ENCODE data around the gene ADAT3. TPM values are rescaled to one million over a fixed set of nuclear protein-coding genes. Genes with fewer than 3 reads are reported as not detected.

The ADAT3 gene
- total RNA-seq, 4 donors from 2014 or later = 18.7 to 73.2 (median 30.3) TPM

- H3K27ac ChIP-seq = peak overlapping the region; percentile 88 to 96 (median 94)
Measured at GRCh38 chr19:1864480-1865171, 40.6 kb upstream of the ADAT3 start.

DNA sequence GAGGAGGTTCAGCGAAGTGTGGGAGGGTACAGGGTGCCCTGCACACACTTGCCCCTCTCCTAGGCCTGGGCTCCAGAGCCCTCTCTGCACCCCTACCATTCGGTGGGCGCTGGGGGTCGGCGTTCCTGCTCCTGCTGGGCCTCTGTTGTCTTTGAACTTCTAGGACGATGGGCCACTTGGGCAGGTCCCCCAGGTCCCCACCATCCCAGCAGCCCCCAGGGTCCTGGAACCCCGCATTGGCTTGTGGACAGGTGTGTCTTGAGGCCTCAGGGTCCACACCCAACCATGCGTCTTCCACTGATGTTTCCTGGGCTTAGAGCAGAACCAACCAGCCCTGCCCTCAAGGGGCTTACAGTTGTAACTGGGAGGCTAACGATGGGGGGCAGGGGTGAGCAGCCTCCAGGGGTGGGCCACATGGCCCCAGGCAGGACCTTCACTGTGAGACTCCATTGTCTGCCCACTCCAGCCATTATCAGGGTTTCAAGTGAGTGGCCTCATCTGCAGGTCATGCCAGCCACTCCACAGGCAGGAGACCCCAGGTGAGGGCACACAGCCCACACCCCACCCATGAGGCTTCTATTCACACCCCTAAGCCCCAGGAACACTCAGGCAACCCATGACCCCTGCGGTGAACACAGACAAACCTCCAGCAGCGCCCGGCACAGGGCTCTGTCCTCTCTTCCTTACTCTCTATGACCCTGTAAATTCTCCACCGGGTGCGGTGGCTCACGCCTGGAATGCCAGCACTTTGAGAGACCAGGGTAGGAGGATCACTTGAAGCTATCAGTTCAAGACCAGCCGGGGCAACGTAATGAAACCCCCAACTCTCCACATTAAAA, 39.8 kb upstream of the ADAT3 start:
- no peaks in the 10 kb centered on the region for H3K36me3 ChIP-seq
- no peak for TF ChIP-seq POLR2A (IDR thresholded peaks at IDR 0.05)
- TF ChIP-seq POLR2AphosphoS5 (IDR thresholded peaks at IDR 0.05) = no peak
- TF ChIP-seq EP300 (IDR thresholded peaks at IDR 0.05; ENCODE audit: low read depth) = no peak
- TF ChIP-seq CTCF (IDR thresholded peaks at IDR 0.05) = no peak
- H3K4me1 ChIP-seq = peaks cover 20 to 34% (median 26%) of the 10 kb centered on the region in 4 donors
- WGBS, 2 donors (ENCODE audit: low coverage in 1 of 2) = 87% methylated on average over 17 of the region's 17 CpGs; no CpG with 5 or more reads in 1 of the 2 donors
- H3K4me3 ChIP-seq = peak overlapping the region in 2 of 4 donors; percentile 76 to 81
- H3K27ac ChIP-seq = peak overlapping the region; percentile 88 to 96 (median 94)
- H3K27me3 ChIP-seq = no peaks in the 10 kb centered on the region
- intact Hi-C loops (cut with DNase I; ENCODE audit: low total_unique reads) = no loop called here
- in situ Hi-C loops (cut with MboI; ENCODE audit: low pct_ligation_motif_present in 1 of 4, low pct_unique_long_range_greater_than_20kb in 1 of 4, low sequenced_read_pairs in 3 of 4) = no loop called here
- no peaks in the 10 kb centered on the region for H3K9me3 ChIP-seq
- no peak for DNase-seq

More at GRCh38 chr19:1864480-1865171, 40.6 kb upstream of the ADAT3 start:
- TF ChIP-seq EP300 (IDR thresholded peaks at IDR 0.05; ENCODE audit: low read depth) = no peak
- no peak for TF ChIP-seq POLR2AphosphoS5 (IDR thresholded peaks at IDR 0.05)
- peak; percentile 77 to 88 (median 78) for TF ChIP-seq CTCF (IDR thresholded peaks at IDR 0.05)
- WGBS, 2 donors (ENCODE audit: low coverage in 1 of 2) = 8% methylated on average over 40 of the region's 52 CpGs; no CpG with 5 or more reads in 1 of the 2 donors
- Histone ChIP-seq H3K4me3 (peak overlapping the region; percentile 45 to 81 (median 74)), H3K27me3 (no peaks in the 10 kb centered on the region), H3K36me3 (no peaks in the 10 kb centered on the region), H3K4me1 (peaks cover 27 to 42% (median 34%) of the 10 kb centered on the region in 4 donors), H3K9me3 (no peaks in the 10 kb centered on the region)
- intact Hi-C loops (cut with DNase I; ENCODE audit: low total_unique reads) = no loop called here
- in situ Hi-C loops (cut with MboI; ENCODE audit: low pct_ligation_motif_present in 1 of 4, low pct_unique_long_range_greater_than_20kb in 1 of 4, low sequenced_read_pairs in 3 of 4) = no loop called here
- DNase-seq = peak; percentile 83

- Histone ChIP-seq H3K4me3 (no peak overlapping the region), H3K4me1 (peaks cover 11 to 20% (median 12%) of the 10 kb centered on the region in 4 donors), H3K9me3 (no peaks in the 10 kb centered on the region), H3K36me3 (no peaks in the 10 kb centered on the region), H3K27me3 (no peaks in the 10 kb centered on the region), H3K27ac (no peak overlapping the region)
- DNase-seq = no peak
- in situ Hi-C loops (cut with MboI; ENCODE audit: low pct_ligation_motif_present in 1 of 4, low pct_unique_long_range_greater_than_20kb in 1 of 4, low sequenced_read_pairs in 3 of 4) = no loop called here
- intact Hi-C loops (cut with DNase I; ENCODE audit: low total_unique reads) = no loop called here
- TF ChIP-seq EP300 (IDR thresholded peaks at IDR 0.05; ENCODE audit: low read depth) = no peak
- no peak for TF ChIP-seq CTCF (IDR thresholded peaks at IDR 0.05)
- 73 to 84% methylated on average over 3 to 8 of the region's 8 CpGs for WGBS, 2 donors (ENCODE audit: low coverage in 1 of 2)
Measured at GRCh38 chr19:1866693-1867348, 38.4 kb upstream of the ADAT3 start.

DNA sequence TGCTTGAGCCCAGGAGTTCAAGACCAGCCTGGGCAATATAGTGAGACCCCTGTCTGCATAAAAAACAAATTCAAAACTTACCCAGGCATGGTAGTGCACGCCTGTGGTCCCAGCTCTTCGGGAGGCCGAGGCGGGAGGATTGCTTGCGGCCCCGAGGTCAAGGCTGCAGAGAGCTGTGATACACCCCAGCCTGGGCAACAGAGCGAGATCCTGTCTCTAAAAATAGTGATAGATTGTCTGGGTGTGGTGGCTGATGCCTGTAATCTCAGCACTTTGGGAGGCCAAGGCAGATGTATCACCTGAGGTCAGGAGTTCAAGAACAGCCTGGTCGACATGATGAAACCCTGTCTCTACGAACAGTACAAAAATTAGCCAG, 37.9 kb upstream of the ADAT3 start:
- Histone ChIP-seq H3K27ac (no peak overlapping the region), H3K27me3 (no peaks in the 10 kb centered on the region), H3K36me3 (no peaks in the 10 kb centered on the region), H3K9me3 (no peaks in the 10 kb centered on the region), H3K4me1 (peaks cover 6 to 18% (median 7%) of the 10 kb centered on the region in 4 donors), H3K4me3 (no peak overlapping the region)
- WGBS, 2 donors (ENCODE audit: low coverage in 1 of 2) = 91 to 100% methylated on average over 1 to 9 of the region's 9 CpGs
- in situ Hi-C loops (cut with MboI; ENCODE audit: low pct_ligation_motif_present in 1 of 4, low pct_unique_long_range_greater_than_20kb in 1 of 4, low sequenced_read_pairs in 3 of 4) = no loop called here
- DNase-seq = no peak
- TF ChIP-seq POLR2AphosphoS5 (IDR thresholded peaks at IDR 0.05) (no peak), POLR2A (IDR thresholded peaks at IDR 0.05) (no peak), EP300 (IDR thresholded peaks at IDR 0.05; ENCODE audit: low read depth) (no peak), CTCF (IDR thresholded peaks at IDR 0.05) (no peak)
- intact Hi-C loops (cut with DNase I; ENCODE audit: low total_unique reads) = no loop called here
